ENCODE measurements around the gene UBL4A.
A peak's percentile ranks its signal among the peaks of the same experiment; 100 is the strongest.

UBL4A gene

DNA sequence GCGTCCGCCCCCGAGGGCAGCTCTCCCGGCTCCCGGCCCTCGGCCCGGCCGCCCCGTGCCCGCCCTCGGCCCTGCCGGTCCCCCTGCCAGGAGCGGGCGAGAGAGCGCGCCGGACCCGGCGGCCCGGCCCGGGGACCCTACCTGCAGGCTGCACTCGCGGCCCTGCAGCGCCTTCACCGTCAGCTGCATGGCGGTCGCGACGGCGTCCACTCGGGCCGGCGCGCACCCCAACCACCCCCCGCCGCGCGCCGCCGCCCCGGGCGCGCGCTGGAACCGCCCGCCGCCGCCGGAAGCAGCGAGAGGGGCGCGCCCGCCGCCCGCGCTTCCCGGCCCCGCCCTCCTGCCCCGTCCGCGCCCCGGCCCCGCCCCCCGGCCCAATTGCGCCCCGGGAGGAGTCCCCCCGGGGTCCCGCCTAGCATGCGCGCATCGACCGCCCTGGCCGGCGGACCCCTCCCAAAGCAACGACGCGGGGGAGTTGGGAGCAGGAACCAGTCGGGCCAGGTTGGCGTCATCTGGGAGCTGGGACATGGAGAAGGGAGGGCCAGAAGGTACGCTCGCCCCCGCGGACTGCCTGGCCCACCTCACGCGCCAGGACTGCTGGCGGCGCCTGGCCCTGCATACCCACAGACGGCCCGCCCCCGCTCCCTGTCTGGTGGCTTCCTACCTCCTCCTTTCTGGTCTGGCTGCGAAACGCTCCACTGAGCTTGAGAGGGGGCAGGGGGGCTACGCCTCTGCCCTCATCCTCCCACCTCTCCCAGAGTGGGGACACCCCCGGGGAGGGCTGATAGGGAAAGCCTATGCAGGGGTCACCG, at the start of gene UBL4A:
UBL4A (minus strand) TSS at position 220 of the 812 bp plus-strand sequence; CDS start at position 189, 31 bp downstream.
- Mint-ChIP-seq H3K9me3 (no peaks in the 10 kb centered on the region), H3K4me1 (peaks cover 38% of the 10 kb centered on the region), H3K27ac (peak within 1 kb of the TSS; percentile 85), H3K36me3 (peaks cover 38% of the 10 kb centered on the region), H3K4me3 (peak within 1 kb of the TSS; percentile 65)
- DNase-seq (ENCODE audit: low spot score in 2 of 2) (peak; percentile 46 to 73), ATAC-seq (peak; percentile 43)

DNA sequence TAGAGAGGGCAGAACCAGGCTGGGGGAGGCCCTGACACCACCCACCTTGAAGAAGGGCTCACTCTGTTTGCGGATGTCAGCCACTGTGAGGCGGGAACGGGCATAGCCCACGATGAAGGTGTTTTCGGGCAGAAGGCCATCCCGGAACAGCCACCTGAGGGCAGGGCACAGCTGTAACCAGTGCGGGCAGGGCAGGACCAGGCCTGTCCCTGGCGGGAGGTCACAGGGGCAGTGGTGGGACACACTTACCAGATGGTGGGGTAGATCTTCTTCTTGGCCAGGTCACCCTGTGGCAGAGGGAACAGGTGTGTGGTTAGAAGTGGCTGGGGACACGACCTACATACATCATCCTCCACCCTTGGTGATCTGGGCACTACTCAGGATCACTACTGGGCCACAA, 49.5 kb upstream of the UBL4A start:
- no peak for DNase-seq (ENCODE audit: low spot score in 2 of 2)
- ATAC-seq = no peak
- H3K4me1 Mint-ChIP-seq = peaks cover 22% of the 10 kb centered on the region
- no peaks in the 10 kb centered on the region for H3K9me3 Mint-ChIP-seq
- H3K4me3 Mint-ChIP-seq = no peak overlapping the region
- H3K27ac Mint-ChIP-seq = no peak overlapping the region
- H3K36me3 Mint-ChIP-seq = peaks cover 71% of the 10 kb centered on the region

GRCh38 chrX:154534526-154535322, 48.3 kb upstream of the UBL4A start:
- peaks cover 68% of the 10 kb centered on the region for H3K36me3 Mint-ChIP-seq
- no peaks in the 10 kb centered on the region for H3K9me3 Mint-ChIP-seq
- peaks cover 17% of the 10 kb centered on the region for H3K4me1 Mint-ChIP-seq
- DNase-seq (ENCODE audit: low spot score in 2 of 2) (peak; percentile 79 to 90), ATAC-seq (peak; percentile 98)
- peak overlapping the region; percentile 43 for H3K27ac Mint-ChIP-seq
- peak overlapping the region; percentile 20 for H3K4me3 Mint-ChIP-seq

- Mint-ChIP-seq H3K9me3 (no peaks in the 10 kb centered on the region), H3K36me3 (peaks cover 57% of the 10 kb centered on the region), H3K27ac (no peak overlapping the region), H3K4me1 (peaks cover 8% of the 10 kb centered on the region), H3K4me3 (no peak overlapping the region)
- DNase-seq (ENCODE audit: low spot score in 2 of 2) (no peak), ATAC-seq (no peak)
These were observed 46.3 kb upstream of the UBL4A start for GRCh38 chrX:154532690-154533089.

DNA sequence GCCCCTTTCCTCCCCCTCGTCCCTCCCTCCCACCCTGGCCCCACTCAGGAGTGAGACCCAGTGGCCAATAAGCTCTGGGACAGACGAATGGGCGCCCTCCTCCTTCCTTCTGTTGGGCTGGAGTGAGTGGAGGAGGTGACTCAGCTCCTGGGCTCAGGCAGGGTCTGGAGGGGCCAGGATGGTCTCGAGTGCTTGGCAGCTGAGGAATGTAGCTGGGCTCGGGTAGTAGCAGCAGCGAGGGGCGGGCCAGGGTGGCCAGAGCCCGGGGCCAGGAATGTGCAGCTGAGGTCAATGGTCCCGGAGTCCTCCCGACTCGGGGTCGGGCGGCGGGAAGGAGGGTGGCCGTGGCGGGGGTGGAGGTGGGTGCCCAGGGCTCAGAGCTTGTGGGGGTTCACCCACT, 45.2 kb upstream of the UBL4A start:
- H3K9me3 Mint-ChIP-seq = no peaks in the 10 kb centered on the region
- H3K4me1 Mint-ChIP-seq = peaks cover 8% of the 10 kb centered on the region

GRCh38 chrX:154530286-154530685, 43.9 kb upstream of the UBL4A start:
- Mint-ChIP-seq H3K27ac (no peak overlapping the region), H3K36me3 (peaks cover 48% of the 10 kb centered on the region), H3K9me3 (no peaks in the 10 kb centered on the region), H3K4me3 (no peak overlapping the region), H3K4me1 (peaks cover 8% of the 10 kb centered on the region)
- DNase-seq (ENCODE audit: low spot score in 2 of 2) (no peak), ATAC-seq (no peak)

More for the DNA sequence above, 45.2 kb upstream of the UBL4A start:
- DNase-seq (ENCODE audit: low spot score in 2 of 2) = no peak
- no peak for ATAC-seq
- no peak overlapping the region for H3K27ac Mint-ChIP-seq
- H3K36me3 Mint-ChIP-seq = peaks cover 49% of the 10 kb centered on the region
- no peak overlapping the region for H3K4me3 Mint-ChIP-seq

DNA sequence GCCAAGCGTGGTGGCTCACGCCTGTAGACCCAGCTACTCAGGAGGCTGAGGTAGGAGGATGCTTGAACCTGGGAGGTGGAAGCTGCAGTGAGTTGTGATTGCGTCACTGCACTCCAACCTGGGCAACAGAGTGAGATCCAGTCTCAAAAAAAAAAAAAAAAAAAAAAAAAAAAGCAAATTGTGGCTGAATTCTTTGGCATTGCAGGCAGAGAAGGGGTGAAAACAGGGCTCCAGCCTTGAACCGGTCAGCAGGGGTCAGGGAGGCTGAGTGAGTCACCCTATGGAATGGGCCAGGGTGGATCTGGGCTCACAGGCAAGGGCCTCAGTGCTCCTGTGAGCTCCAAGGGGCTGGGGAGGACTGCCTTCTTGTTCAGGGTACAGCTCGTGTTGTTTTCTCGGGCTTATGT, 42.8 kb upstream of the UBL4A start:
- DNase-seq (ENCODE audit: low spot score in 2 of 2) (no peak), ATAC-seq (no peak)
- Mint-ChIP-seq H3K4me1 (no peaks in the 10 kb centered on the region), H3K9me3 (no peaks in the 10 kb centered on the region), H3K36me3 (peaks cover 38% of the 10 kb centered on the region), H3K27ac (no peak overlapping the region), H3K4me3 (no peak overlapping the region)

DNA sequence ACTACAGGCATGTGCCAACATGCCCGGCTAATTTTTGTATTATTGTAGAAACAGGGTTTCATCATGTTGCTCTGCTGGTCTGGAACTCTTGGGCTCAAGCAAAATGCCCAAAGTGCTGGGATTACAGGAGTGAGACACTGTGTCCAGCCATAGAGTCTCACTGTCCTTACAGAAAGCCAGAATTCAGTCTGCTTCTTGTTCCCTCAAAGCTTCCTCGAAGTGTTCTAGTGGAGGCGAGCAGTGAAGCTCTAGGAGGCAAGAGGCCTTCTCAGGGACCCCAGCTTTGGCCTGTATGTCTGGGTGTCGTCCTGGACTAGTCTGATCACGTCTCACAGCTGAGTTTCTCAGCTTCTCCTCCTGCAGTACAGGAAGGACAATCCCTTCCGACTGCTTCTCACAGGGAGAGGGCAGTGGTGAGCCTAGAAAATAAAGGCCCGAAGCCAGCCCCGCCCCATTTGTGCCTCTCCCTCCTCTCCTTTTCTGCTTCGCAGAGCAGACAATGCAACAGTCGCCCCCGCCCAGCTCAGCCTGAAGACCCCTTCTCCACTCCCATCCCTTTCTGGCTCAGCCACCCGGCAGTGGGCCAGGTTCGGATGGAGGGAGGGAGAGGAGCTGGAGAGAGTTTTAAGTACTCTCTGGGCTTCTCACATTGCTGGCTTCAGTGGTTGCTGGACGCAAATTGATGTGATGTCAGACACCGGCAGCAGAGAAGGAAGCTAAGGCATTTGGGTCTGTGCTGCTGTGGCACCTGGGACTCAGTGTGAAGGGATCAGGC, 40.7 kb upstream of the UBL4A start:
- peak; percentile 90 for ATAC-seq
- Mint-ChIP-seq H3K4me1 (no peaks in the 10 kb centered on the region), H3K27ac (peak overlapping the region; percentile 69), H3K36me3 (peaks cover 24% of the 10 kb centered on the region), H3K9me3 (no peaks in the 10 kb centered on the region), H3K4me3 (no peak overlapping the region)
- DNase-seq (ENCODE audit: low spot score in 2 of 2) = peak in 1 of 2 donors; percentile 64

- no peaks in the 10 kb centered on the region for H3K4me1 Mint-ChIP-seq
- H3K36me3 Mint-ChIP-seq = peaks cover 13% of the 10 kb centered on the region
- DNase-seq (ENCODE audit: low spot score in 2 of 2) = no peak
- no peak for ATAC-seq
- H3K9me3 Mint-ChIP-seq = no peaks in the 10 kb centered on the region
- peak overlapping the region; percentile 60 for H3K27ac Mint-ChIP-seq
- H3K4me3 Mint-ChIP-seq = no peak overlapping the region
These were observed 39.4 kb upstream of the UBL4A start for GRCh38 chrX:154525606-154526490.

GRCh38 chrX:154519389-154519788, 33.0 kb upstream of the UBL4A start:
- H3K4me1 Mint-ChIP-seq = peaks cover 7% of the 10 kb centered on the region
- ATAC-seq = no peak
- no peaks in the 10 kb centered on the region for H3K9me3 Mint-ChIP-seq
- H3K4me3 Mint-ChIP-seq = no peak overlapping the region
- H3K36me3 Mint-ChIP-seq = peaks cover 5% of the 10 kb centered on the region
- DNase-seq (ENCODE audit: low spot score in 2 of 2) = no peak
- H3K27ac Mint-ChIP-seq = no peak overlapping the region

- no peak for ATAC-seq
- Mint-ChIP-seq H3K9me3 (no peaks in the 10 kb centered on the region), H3K4me1 (peaks cover 16% of the 10 kb centered on the region), H3K27ac (no peak overlapping the region), H3K4me3 (peak overlapping the region; percentile 81), H3K36me3 (peaks cover 5% of the 10 kb centered on the region)
- no peak for DNase-seq (ENCODE audit: low spot score in 2 of 2)
These were observed 30.8 kb upstream of the UBL4A start for GRCh38 chrX:154517101-154517781.

GRCh38 chrX:154516656-154517100, 30.3 kb upstream of the UBL4A start:
- Mint-ChIP-seq H3K27ac (peak overlapping the region; percentile 84), H3K9me3 (no peaks in the 10 kb centered on the region), H3K36me3 (peaks cover 5% of the 10 kb centered on the region), H3K4me3 (peak overlapping the region; percentile 81), H3K4me1 (peaks cover 16% of the 10 kb centered on the region)
- no peak for DNase-seq (ENCODE audit: low spot score in 2 of 2)
- peak; percentile 2 for ATAC-seq

DNA sequence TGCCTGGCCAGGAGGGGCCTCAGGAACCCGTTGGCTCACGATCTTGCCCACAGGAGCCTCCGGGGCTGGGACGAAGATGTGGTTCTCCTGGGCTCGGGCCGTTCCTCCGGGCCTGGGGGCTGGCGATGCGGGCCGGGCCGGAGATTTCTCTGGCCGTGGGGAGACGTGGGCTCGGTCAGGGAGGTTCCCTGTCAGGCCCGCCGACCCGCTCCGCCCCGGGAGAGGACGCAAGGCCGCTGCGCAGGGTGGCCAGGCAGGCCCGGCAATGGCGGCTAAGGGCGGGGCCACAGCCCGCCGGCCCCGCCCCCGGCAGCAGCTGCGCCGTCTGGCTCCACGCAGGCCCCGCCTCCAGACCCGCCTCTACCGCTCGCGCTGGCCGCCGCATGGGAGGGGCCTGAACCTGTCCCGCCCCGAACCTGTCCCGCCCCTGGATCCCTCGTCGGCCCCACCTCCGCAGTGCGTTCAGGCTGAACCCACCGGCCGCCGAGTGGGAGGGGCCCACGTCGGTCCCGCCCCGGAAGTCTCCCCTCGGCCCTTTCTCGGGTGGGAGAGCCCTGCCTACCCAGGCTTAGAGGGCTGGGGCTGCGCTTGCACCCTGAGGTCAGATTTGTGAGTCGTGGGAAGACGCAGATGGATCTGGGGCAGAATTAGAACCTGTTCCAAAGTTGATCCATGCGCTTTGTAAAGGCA, 29.7 kb upstream of the UBL4A start, which contains the start of gene FAM3A:
FAM3A (minus strand) TSS at position 267 of the 690 bp plus-strand sequence. CDS start 460 bp downstream, outside the sequence.
- peak within 1 kb of the TSS; percentile 84 for H3K27ac Mint-ChIP-seq
- peak; percentile 75 to 90 for DNase-seq (ENCODE audit: low spot score in 2 of 2)

More for the DNA sequence above, 29.7 kb upstream of the UBL4A start, which contains the start of gene FAM3A:
- Mint-ChIP-seq H3K36me3 (peaks cover 5% of the 10 kb centered on the region), H3K4me3 (peak within 1 kb of the TSS; percentile 81), H3K4me1 (peaks cover 16% of the 10 kb centered on the region), H3K9me3 (no peaks in the 10 kb centered on the region)
- ATAC-seq = peak; percentile 96
